ENCODE data around the gene GALNT6. TPM values are rescaled to one million over a fixed set of nuclear protein-coding genes. Genes with fewer than 3 reads are reported as not detected.

GALNT6 gene
- total RNA-seq, 1 experiment from 2014 or later, result 9.8 TPM

- Mint-ChIP-seq H3K27me3 (ENCODE audit: low read depth) (no peaks in the 10 kb centered on the region; the same call in none of the 2 replicates), H3K4me1 (0 out of 4 replicates have a peak, but pooled peaks cover 0 to 6% of the 10 kb centered on the region in 2 experiments), H3K4me3 (no peak overlapping the region), H3K27ac (no peak overlapping the region; a peak in 1 of 7 replicates), H3K36me3 (ENCODE audit: insufficient read depth in 1 of 3, low read depth in 3 of 3) (no peaks in the 10 kb centered on the region), H3K9me3 (no peaks in the 10 kb centered on the region)
- Histone ChIP-seq H3K27me3 (ENCODE audit: insufficient read depth, low read length) (no peaks in the 10 kb centered on the region), H2BK120ac (ENCODE audit: low read depth, low read length, poor library complexity, severe bottlenecking) (no peak overlapping the region), H3K18ac (ENCODE audit: insufficient read length, low read depth, low read length) (no peak overlapping the region), H3T11ph (ENCODE audit: low read length) (no peak overlapping the region), H3K14ac (ENCODE audit: insufficient read depth, low read length) (no peak overlapping the region), H3K9ac (ENCODE audit: extremely low read depth, insufficient read length, low read length) (no peak overlapping the region), H3K23me2 (ENCODE audit: insufficient read length, low read depth, low read length, poor library complexity, severe bottlenecking) (no peaks in the 10 kb centered on the region), H4K91ac (ENCODE audit: insufficient read length, low read depth, low read length) (no peak overlapping the region), H4K5ac (ENCODE audit: insufficient read length, low read depth, low read length) (no peak overlapping the region), H2BK15ac (ENCODE audit: low read depth, low read length) (no peak overlapping the region), H3K23ac (ENCODE audit: insufficient read length, low read depth, low read length) (no peak overlapping the region), H2BK20ac (ENCODE audit: low read depth, low read length, poor library complexity, severe bottlenecking) (no peak overlapping the region), H3K79me2 (ENCODE audit: insufficient read depth, low read length) (no peaks in the 10 kb centered on the region), H3K4ac (ENCODE audit: low read depth, low read length) (no peak overlapping the region), H2BK12ac (ENCODE audit: insufficient read length, low read depth, low read length) (no peak overlapping the region), H3K79me1 (ENCODE audit: insufficient read depth, low read depth, low read length, poor library complexity, severe bottlenecking) (no peaks in the 10 kb centered on the region), H3K4me2 (ENCODE audit: insufficient read depth, insufficient read length, low read length) (no peak overlapping the region), H4K8ac (replicated peaks; ENCODE audit: insufficient read length, low read depth, low read length) (no peak overlapping the region), H2BK5ac (ENCODE audit: insufficient read length, low read length) (no peak overlapping the region), H3K27ac (ENCODE audit: insufficient read length, low read depth, low read length) (no peak overlapping the region), H3K56ac (ENCODE audit: insufficient read length, low read depth, low read length) (no peak overlapping the region), H3K4me1 (ENCODE audit: insufficient read depth, low read length) (no peaks in the 10 kb centered on the region), H4K20me1 (ENCODE audit: control insufficient read depth, insufficient read depth, insufficient read length) (no peaks in the 10 kb centered on the region), H2AK5ac (ENCODE audit: insufficient read length, low read length) (no peak overlapping the region), H3K9me3 (ENCODE audit: control insufficient read depth, low read depth, low read length) (no peaks in the 10 kb centered on the region), H2AFZ (ENCODE audit: low read length) (no peak overlapping the region)
- no CpG with 5 or more reads among the region's 4 CpGs for WGBS (ENCODE audit: extremely low coverage, insufficient read length, low lambda C conversion rate)
- no peak for DNase-seq
- TF ChIP-seq, protein P1, sequence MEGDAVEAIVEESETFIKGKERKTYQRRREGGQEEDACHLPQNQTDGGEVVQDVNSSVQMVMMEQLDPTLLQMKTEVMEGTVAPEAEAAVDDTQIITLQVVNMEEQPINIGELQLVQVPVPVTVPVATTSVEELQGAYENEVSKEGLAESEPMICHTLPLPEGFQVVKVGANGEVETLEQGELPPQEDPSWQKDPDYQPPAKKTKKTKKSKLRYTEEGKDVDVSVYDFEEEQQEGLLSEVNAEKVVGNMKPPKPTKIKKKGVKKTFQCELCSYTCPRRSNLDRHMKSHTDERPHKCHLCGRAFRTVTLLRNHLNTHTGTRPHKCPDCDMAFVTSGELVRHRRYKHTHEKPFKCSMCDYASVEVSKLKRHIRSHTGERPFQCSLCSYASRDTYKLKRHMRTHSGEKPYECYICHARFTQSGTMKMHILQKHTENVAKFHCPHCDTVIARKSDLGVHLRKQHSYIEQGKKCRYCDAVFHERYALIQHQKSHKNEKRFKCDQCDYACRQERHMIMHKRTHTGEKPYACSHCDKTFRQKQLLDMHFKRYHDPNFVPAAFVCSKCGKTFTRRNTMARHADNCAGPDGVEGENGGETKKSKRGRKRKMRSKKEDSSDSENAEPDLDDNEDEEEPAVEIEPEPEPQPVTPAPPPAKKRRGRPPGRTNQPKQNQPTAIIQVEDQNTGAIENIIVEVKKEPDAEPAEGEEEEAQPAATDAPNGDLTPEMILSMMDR (conservative IDR thresholded peaks at IDR 0.05), result no peak
Measured at GRCh38 chr12:51334764-51335163, 56.4 kb downstream of the GALNT6 start.

Measured in H9 (cell line).